Measurements from ENCODE around the gene SLC25A48. TPM values are rescaled to one million over a fixed set of nuclear protein-coding genes. Genes with fewer than 3 reads are reported as not detected.

SLC25A48 gene
- total RNA-seq, 2 donors from 2014 or later = 0.76 TPM; not detected in 1

DNA sequence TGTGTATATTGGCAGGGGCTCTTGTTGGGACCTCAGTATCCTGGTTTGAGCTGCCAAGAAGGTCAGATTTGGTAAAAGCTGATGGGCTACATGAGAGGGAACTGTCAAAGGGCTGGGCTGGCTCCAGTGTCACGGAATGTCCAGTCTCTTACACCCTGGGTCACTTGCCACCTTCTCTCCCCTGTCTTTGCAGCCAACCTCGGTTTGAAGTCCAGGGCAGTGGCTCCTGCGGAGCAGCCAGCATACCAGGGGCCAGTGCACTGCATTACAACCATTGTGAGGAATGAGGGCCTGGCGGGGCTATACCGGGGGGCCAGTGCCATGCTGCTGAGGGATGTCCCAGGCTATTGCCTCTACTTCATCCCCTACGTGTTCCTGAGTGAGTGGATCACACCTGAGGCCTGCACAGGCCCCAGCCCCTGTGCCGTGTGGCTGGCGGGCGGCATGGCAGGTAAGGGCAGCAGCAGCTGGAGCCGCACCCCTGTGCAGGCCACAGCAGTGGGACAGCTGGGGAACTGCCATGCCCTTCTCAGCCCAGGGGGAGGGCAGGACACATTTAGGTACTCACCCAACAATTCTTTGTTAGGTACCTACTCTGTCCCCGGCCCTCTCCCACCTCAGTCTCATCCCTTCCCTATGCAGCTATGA, 36.9 kb downstream of the SLC25A48 start:
- no peak for ATAC-seq
- DNase-seq = no peak
- intact Hi-C loops (cut with DNase I) = no loop called here

DNA sequence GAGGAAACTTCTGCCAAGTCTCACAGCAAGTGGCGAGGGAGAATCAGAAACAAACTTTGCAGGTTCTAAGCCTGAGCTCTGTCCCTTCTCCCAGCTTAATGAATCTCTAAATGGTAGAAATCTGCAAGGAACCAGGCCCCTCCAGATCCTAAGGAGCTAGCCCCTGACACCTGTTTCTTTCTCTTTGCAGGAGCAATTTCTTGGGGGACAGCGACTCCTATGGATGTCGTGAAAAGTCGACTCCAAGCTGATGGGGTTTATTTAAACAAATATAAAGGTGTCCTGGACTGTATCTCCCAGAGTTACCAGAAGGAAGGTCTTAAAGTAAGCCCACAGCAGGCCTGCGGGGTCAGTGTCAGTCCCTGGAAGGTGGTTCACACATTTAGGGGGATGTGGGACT, 39.4 kb downstream of the SLC25A48 start:
- no peak for DNase-seq
- intact Hi-C loops (cut with DNase I) = no loop called here

DNA sequence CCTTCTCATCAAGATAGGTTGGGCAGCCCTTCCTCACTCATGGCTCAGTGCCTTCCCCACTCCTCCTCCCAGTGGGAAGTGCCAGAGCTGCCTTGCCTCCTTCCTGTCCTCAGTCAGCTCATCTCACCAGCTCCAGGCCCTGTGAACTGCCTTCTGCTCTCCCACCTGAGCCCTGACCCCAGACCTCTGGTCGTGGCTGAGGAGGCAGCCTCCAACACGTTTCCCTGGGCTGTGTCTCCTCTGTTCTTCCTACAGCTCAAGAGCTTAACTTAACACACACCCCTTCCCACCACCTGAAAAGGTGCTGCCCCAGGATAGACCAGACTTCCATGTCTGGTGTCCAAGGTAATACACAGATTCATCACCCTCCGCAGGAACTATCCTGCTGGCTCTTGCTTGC, 40.0 kb downstream of the SLC25A48 start:
- intact Hi-C loops (cut with DNase I) = no loop called here
- ATAC-seq (no peak), DNase-seq (no peak)

More for the DNA sequence above, 39.4 kb downstream of the SLC25A48 start:
- ATAC-seq = no peak

DNA sequence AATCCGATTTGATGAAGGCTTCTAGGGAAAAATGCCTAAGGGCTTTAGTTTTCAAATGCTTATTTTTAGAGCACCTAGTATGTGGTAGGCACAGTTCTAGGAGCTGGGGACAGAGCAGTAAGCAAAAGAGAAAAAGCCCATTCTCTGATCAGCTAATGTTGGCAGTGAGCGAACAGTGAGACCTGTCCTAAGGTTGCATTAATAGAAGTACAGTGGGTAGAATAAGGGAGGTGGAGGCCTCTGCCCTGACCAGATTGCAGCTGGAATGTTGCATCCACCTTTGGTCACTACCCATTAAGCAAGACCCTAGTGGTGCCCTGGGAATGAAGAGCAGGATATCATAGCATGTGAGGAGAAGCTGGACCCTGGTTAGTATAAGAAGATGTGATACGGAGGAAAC, 41.1 kb downstream of the SLC25A48 start:
- ATAC-seq (no peak), DNase-seq (no peak)
- intact Hi-C loops (cut with DNase I) = no loop called here

DNA sequence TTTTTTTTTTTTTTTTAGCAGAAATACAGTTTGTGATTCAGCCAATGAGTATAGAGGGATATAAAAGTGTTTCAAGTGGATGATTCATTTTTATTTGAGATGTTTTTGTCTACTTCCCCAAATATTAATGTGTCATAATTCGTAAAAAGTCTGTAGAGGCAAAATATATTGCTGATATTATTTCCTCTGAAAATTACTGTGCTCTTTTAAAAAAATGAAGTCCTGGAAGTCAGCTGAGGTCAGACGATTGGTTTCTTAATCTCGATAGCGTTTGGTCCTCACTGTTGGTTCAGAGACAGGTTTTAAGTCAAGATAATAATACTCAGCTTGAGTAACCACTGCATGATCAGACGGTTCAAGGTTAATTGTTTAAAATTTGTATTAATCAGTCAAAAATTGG, 41.7 kb downstream of the SLC25A48 start:
- no peak for DNase-seq
- ATAC-seq = no peak
- intact Hi-C loops (cut with DNase I) = no loop called here

DNA sequence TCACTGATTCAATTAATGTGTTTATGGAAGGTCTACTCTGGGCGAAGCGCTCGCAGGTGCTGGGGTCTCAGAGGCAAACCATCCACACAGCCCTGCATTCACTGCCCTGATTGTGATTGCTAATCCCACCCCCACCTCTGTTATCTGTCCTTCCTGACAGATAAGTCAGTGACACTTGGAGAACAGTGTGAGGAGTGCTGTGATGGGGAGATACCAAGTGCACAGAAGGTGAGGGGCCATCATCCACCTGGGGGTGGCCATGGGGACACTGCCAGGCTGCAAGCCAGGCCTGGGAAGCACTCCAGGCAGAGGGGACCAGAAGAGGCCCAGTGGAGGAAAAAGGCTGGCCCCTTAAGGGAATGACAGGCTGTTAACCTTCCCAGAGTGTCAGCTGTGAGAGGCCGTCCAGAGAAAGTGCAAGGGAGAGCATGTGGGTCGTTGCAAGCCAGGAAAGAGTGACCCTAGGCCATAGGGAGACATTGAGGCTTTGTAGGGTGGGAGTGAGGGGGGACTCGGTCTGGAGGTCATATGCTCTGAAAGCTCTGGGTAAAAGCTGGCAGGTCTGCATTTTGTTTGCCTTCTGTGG, 43.2 kb downstream of the SLC25A48 start:
- DNase-seq (no peak), ATAC-seq (peak; percentile 12 to 19)
- intact Hi-C loops (cut with DNase I) = no loop called here

DNA sequence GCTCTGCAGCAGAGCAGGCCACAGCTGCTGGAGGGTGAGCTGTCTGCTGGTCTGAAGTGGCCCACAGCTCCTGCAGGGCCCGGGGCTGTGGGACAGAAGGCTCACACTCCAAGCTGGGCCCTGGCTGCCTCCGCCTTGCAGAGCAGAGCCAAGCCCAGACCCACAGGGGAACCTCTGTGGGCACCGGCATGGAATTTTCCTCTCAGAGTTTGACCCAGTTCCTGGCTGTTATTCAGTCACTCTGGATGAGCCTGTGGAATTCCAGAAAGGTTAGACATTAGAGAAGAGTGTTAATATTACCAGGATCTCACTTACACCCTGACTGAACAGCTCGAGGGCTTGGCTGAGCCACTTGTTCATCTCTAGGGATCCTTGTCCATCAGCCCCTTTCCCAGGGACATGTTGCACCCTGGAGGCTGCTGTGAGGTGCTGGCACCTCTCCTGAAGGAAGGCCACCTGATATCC, 43.7 kb downstream of the SLC25A48 start:
- peak; percentile 34 to 51 for ATAC-seq
- intact Hi-C loops (cut with DNase I) = no loop called here
- no peak for DNase-seq

DNA sequence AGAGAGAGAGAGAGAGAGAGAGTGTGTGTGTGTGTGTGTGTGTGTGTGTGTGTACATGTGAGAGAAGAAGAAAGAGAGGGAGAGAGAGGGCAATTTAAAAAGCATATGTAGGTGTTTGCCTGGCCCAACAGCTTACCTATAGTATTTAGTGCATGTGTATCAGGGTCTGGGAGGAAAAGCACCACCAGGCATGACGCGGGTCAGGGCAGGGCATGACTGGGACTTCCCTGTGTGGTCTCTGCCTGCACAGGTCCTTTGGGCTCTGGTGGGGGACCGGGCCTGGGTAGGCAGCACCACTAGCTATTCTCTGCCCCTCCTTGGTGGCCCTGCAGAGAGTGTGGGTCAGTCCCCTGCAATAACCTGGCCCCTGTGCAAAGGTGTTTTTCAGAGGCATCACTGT, 45.1 kb downstream of the SLC25A48 start:
- ATAC-seq (no peak), DNase-seq (no peak)
- intact Hi-C loops (cut with DNase I) = no loop called here

DNA sequence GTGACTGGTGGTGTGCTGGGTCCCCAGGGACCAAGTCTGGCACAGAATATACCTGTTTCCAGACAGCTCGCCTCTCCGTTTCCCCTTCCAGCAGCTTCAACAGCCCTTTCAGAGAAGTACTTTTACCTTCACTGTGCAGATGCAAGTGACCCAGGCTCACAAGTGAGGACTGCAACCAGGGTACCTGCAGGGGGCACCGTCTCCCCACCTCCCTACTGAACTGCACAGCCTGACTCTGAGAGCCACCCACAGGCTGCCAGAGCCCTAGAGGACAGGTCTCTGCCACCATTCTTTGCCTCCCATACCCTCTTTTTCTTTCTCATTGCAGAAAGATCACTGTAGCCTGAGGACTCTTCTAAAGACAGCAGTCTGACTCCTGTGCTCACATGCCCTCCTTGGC, 45.8 kb downstream of the SLC25A48 start:
- ATAC-seq (no peak), DNase-seq (no peak)
- intact Hi-C loops (cut with DNase I) = no loop called here

DNA sequence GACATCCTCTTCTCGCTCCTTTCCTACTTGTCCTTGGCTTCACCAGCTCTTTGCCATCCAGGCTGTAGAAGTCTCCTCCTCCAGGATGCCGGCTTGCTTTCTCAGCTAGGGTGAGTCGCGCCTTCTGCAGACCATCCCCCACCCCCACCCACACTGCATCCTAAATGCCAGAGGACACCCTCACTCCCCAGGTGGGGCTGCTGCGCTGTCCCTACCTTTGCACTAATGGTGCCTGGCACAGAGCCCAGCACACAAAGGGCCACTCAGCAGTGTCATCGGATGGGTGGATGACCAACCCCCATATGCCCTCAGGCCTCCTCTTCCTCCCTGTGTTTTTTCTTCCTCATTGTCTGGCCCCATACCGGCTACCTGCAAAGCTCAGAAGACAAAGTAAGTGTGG, 46.3 kb downstream of the SLC25A48 start:
- DNase-seq (no peak), ATAC-seq (no peak)
- intact Hi-C loops (cut with DNase I) = no loop called here

DNA sequence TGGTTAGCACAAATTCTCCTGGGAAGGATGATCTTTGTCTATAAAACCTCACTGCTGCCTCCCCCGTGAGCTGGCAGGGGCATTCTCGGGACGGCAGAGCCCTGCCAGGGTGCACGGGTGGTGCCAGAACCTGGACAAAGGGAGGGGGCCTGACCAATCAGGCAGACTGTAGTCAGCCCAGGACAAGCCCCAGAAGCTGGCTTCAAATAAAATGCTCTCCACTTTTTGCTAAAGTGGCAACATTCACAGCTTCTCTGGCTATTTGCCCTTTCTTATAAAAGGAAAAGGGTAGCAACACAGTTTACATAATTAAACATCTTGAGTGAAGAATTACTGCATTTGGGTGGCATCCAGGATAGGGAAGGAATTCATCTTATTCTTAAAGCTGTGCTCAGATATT, 46.8 kb downstream of the SLC25A48 start:
- no peak for DNase-seq
- no peak for ATAC-seq
- intact Hi-C loops (cut with DNase I) = no loop called here

DNA sequence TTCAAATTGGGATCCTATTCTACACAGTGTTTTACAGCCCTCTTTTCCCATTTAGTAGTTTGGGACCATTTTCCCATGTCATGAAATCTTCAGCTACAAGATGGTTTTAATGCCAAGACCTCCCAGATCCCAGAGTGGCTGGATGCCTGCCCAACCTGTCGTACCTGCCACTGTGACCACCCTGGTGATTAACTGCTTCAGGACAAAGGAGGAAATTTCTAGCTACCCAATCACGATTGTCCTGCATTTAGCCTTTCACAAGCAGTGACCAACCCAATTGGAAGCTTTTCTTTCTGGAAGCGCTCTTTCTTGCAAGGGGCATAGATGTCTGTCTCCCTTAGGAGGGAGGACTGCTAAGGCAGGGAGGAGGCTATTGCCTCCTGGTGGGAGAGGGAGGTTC, 47.4 kb downstream of the SLC25A48 start:
- DNase-seq (no peak), ATAC-seq (no peak)
- intact Hi-C loops (cut with DNase I) = no loop called here

DNA sequence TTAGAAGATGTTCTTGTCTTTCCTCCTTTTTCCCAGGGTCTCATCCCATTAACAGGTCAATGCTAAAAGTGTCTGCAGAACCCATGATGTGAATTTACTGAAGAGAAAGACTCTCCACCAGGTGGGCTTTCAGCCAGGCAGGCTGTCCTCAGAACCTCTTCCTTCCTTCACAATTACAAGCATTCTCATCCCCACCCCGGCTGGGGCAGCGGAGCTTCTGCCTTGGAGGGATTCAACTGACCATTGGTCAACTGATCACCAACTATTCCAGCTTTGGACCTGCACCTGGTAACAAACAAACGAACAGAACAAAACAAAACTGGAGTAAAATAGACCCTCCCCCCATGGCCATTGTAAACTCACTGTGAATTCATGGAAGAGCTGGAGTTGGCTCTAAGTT, 48.6 kb downstream of the SLC25A48 start:
- no peak for DNase-seq
- no peak for ATAC-seq
- intact Hi-C loops (cut with DNase I) = no loop called here

DNA sequence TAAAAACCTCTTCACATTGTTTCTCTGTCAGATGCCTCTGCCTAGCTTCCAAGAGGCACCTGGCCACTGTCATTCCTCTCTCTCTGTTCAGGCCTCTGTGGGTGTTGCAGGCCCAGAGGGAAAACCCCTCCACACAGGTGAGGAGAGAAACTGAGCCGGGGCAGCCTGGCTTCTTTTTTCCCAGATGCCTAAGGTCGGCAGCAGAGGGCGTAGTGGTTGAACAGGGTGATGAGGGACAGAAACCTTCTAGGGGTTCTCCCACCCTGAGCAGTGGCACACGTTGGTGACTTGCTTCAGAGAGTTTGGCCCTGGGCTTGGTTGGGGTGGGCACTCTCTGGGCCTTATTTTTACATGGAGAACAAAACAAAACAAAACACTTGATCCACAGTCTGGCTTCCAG, 49.0 kb downstream of the SLC25A48 start:
- intact Hi-C loops (cut with DNase I) = no loop called here
- DNase-seq (no peak), ATAC-seq (no peak)

DNA sequence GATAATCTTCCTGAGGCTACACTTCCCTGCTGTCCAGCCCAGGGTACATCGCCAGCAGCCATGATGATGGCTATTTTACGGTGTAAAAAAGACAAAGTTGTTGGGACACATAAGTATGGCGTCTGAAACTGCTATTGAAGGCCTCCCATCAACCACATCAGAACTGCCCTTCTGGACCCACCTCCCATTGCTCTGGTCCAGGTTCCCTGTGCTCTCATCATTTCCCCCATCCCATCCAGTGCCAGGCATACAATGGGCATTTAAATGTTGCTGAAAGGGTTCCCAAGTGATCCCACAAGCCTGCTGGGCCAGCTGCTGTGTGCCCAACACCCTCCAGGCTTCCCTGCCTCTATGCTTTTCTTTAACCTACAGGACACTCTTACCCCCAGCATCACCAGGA, 50.6 kb downstream of the SLC25A48 start:
- intact Hi-C loops (cut with DNase I) = loop anchor here (5.0 kb wide), 2 partner anchors 197 to 327 kb away; no protein-coding TSS in a partner anchor
- DNase-seq (no peak), ATAC-seq (no peak)

DNA sequence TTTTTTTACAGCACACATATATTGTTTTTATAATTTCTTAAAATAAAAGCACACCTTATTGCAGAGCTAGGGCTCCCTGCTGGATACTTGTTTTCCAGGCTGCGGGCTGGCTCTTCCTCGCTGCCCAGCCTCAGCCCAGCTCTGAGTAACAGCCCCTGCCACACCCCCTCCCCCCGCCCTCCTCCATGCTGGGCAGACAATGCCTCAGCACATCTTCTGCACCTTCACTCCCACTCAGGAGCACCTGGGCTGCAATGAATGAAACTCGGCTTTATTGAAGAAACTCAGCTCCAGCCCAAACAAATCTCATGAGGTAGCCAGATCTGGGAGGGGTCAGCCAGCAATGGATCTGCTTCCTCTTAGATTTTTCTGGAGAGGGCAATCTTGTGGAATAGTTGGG, 51.7 kb downstream of the SLC25A48 start:
- DNase-seq (no peak), ATAC-seq (no peak)
- intact Hi-C loops (cut with DNase I) = loop anchor here (5.0 kb wide), 2 partner anchors 196 to 326 kb away; no protein-coding TSS in a partner anchor

DNA sequence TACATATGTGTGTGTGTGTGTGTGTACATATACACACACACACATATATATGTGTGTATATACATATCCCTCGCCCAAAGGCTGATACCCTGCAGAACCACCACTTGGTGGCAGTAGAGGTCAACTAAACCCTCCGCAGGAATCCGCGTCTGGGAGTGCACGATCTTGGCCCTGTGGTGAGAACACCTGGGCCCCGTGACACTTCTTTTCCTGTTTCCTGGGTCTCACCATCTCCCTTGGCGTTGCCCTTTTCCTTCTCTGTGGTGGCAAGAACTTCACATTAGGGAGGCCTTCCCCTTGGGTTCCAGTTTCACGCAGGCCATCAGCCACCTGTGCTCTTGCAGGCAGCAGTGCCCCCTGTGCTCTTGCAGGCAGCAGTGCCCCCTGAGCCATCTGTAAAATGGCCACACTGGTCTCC, 53.0 kb downstream of the SLC25A48 start:
- ATAC-seq = peak; percentile 78 to 88
- intact Hi-C loops (cut with DNase I) = loop anchor here (5.0 kb wide), 2 partner anchors 195 to 325 kb away; no protein-coding TSS in a partner anchor
- DNase-seq = peak; percentile 38

DNA sequence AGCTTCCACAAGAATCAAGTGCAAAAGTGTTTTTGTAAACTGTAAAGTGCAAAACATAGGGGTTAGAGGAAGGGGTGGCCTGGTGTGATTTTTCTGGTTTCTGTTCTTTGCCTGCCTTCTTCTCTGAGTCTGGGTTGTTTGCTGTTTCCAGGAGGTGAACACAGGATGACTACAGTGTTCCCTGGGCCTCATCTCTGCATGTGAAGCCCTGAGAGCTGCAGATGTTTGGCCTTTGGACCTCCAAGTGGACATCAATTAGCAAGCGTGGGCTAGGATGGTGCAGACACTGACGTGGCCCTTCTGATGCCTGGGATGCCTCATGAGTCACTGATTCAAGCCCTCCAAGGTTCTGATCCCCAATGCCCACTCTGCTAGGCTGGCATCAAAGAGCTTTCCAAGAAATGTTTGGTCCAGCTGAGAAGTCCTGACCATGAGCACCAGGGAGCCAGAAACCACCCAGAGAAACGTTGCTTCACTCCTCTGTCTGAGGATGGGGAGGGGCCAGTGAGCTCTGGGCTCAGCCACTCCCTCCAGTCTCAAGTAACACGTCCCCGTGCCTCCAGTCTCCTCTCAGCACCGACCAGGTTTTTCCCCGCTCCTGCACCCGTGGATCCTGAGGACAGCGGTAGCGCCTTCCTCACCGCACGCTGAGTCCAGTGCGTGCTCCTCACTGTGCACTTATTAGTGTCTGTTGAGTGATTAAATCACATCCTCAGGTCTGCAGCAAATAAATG, 53.6 kb downstream of the SLC25A48 start:
- intact Hi-C loops (cut with DNase I) = loop anchor here (2.0 to 5.0 kb wide), 3 partner anchors 194 to 325 kb away; no protein-coding TSS in a partner anchor
- DNase-seq = no peak
- ATAC-seq = peak in 1 of 2 donors; percentile 10

DNA sequence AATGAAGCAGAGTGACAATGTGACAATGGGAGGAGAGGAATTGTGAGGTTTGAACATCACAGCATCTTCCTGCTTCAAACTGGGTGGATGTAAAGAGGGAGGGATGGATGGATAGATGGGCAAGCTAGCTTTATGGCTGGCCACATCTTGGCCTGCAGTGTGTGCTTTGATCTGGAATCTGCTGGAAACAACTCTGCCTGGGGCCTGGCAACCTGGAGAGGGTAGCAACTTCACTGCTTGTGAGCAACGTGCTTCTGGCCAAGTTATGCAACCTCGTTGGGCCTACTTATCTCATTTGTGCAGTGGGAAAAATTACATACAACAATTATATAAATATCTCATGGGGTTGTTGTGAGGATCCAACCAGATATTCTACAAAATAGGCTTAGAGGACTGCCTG, 55.8 kb downstream of the SLC25A48 start:
- peak in 1 of 2 donors; percentile 56 for ATAC-seq
- intact Hi-C loops (cut with DNase I) = no loop called here
- no peak for DNase-seq

DNA sequence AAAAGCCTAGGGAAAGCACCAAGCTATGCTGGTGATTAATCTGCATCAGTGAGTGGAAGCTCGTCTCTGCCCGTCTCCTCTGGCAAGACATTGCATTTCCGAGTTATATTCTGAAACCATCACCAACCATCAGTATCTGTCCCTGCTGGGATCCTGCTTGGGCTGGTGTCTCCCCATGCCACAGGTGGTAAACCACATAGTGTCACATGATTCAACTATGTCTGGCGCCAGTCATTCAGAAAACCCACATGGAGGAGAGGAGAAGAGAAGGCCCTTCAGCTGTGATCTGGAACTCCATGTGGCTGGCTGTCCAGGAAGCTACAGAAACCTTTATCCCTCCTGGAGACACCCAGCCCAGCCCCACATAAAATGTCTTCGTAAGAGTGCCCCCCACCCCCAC, 56.4 kb downstream of the SLC25A48 start:
- no peak for DNase-seq
- no peak for ATAC-seq
- intact Hi-C loops (cut with DNase I) = no loop called here

All from left cardiac atrium (tissue), 4 donors.